Endothelial cell of umbilical vein (primary cell): Measurements from ENCODE around the gene ABTB2.

Experiments
- GATA2 ChIP-seq: IDR thresholded peaks from 2 replicates; pipeline ENCODE4 v1.7.0; 2011; ENCODE audit warnings: low read depth, mild to moderate bottlenecking, moderate library complexity, mixed read lengths, low read length; ENCODE audit not compliant: insufficient read length, insufficient read depth
- TF ChIP-seq, protein P1 (sequence below): IDR thresholded peaks from 2 replicates; pipeline ENCODE4 v1.6.1; 2011; ENCODE audit not compliant: insufficient read depth, insufficient read length
- TF ChIP-seq, protein P2 (sequence below), 2 donors: IDR thresholded peaks; 1 replicate in 1 of 2; 2 replicates in 1 of 2; pipeline ENCODE4 v1.5.1; 2011; ENCODE audit warnings: low read length in 2 of 2, mild to moderate bottlenecking in 2 of 2, moderate library complexity in 2 of 2, control low read depth in 1 of 2, inconsistent platforms in 1 of 2, low read depth in 1 of 2; ENCODE audit not compliant: insufficient read depth in 1 of 2; ENCODE audit errors: extremely low read depth in 1 of 2

DNA sequence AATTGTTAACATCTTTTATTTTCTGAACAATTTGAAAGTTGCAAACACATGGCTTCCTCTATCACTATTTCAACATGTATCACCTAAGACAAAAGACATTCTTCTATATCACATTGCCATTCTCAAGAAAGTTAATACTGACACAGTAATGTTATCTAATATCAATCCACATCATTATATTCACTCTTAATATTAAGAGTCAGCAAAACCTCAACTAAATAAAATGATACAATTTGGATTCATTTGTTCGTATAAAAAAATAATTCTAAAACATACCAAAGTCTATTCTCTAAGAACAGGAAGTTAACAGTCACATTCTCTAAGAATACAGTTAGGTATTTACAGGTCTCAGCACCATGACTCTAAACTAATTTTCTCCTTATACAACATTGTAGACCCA lies 52.0 kb downstream of the ABTB2 start:
- no peak for TF ChIP-seq GATA2
- TF ChIP-seq, protein P1, sequence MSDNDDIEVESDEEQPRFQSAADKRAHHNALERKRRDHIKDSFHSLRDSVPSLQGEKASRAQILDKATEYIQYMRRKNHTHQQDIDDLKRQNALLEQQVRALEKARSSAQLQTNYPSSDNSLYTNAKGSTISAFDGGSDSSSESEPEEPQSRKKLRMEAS, result no peak
- TF ChIP-seq, protein P2, sequence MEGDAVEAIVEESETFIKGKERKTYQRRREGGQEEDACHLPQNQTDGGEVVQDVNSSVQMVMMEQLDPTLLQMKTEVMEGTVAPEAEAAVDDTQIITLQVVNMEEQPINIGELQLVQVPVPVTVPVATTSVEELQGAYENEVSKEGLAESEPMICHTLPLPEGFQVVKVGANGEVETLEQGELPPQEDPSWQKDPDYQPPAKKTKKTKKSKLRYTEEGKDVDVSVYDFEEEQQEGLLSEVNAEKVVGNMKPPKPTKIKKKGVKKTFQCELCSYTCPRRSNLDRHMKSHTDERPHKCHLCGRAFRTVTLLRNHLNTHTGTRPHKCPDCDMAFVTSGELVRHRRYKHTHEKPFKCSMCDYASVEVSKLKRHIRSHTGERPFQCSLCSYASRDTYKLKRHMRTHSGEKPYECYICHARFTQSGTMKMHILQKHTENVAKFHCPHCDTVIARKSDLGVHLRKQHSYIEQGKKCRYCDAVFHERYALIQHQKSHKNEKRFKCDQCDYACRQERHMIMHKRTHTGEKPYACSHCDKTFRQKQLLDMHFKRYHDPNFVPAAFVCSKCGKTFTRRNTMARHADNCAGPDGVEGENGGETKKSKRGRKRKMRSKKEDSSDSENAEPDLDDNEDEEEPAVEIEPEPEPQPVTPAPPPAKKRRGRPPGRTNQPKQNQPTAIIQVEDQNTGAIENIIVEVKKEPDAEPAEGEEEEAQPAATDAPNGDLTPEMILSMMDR (IDR thresholded peaks at IDR 0.05; ENCODE audit: extremely low read depth in 1 of 2, insufficient read depth in 1 of 2, low read depth in 1 of 2, low read length in 2 of 2), result no peak
